GM18907 (cell line): ENCODE results near the gene CFAP57.

Experiments used
- ATAC-seq: cut with Tn5 transposase; IDR thresholded peaks from one replicate; pipeline ENCODE4 v1.9.1; 2021; ENCODE audit warnings: mild to moderate bottlenecking, moderate library complexity; ENCODE audit not compliant: unreplicated experiment

Gene CFAP57

GRCh38 chr1:43293896-43294760 is 122.0 kb downstream of the CFAP57 start:
- no peak for ATAC-seq

DNA sequence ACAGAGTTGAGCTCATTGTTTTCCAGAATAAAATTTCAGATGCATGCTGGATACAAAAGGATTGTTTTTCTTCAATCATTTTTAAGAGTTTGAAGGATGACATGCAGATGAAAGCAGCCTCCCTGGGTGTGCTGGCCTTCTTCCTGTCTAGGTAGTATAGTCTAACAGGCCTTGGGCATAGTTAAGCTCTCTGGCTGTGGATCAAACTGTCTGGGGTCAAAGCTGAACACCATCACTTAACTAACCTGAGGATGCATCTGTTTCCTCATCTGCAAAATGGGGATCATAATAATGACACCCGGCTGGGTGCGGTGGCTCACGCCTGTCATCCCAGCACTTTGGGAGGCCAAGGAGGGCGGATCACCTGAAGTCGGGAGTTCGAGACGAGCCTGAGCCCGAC is 122.6 kb downstream of the CFAP57 start:
- ATAC-seq, result no peak

- ATAC-seq, result no peak
Observed at GRCh38 chr1:43296207-43296606, 124.1 kb downstream of the CFAP57 start.

DNA sequence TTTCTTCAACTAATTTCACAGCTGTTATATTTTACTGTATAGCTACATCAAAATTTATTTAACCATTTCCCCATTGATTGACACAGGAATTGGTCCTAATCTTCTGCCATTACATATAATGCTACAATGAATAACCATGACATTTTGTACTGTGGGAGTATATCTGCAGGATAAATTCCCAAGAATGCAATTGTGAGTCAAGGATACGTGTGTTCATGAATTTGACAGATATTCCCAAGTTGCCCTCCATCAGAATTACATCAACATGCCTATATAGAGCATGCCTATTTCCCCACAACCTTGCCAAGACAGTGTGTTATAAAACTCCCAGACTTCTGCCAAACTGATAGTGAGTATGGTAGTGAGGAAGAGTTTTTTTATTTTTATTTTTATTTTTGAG is 125.9 kb downstream of the CFAP57 start:
- no peak for ATAC-seq

GRCh38 chr1:43299101-43299500 is 127.0 kb downstream of the CFAP57 start:
- no peak for ATAC-seq

DNA sequence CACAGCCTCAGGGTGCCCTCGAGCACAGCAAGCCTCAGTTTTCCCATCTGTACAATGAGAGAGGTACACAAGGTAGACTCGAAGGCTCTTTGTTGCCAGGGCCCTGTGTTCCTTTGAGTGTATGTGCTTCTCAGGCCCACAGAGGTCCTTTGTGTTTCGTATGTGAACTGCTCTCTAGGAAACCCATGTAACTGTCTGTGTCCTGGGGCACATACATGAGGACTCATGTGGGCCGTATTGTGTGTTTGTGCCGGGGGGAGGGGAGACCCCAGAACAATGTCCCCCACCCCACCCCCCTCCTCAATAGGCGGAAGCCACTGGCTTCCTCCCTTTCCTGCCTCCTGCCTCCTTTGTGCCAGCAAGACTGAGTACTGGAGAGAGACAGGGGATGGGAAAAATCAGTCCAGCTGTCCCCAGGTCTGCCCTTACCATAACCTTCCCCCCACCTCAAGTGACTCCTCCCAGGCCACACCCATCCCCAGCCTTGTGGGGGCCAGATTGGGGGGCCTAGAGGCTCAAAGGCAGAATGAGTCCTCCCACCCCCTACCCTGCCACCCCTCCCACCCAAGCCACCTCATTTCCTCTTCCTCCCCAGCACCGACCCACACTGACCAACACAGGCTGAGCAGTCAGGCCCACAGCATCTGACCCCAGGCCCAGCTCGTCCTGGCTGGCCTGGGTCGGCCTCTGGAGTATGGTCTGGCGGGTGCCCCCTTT is 128.4 kb downstream of the CFAP57 start, which contains the start of gene TIE1:
TIE1 (plus strand) TSS at position 605 of the 717 bp plus-strand sequence; CDS start at position 695, 90 bp downstream.
- ATAC-seq, result no peak

GRCh38 chr1:43302201-43302600 is 130.1 kb downstream of the CFAP57 start:
- no peak for ATAC-seq

DNA sequence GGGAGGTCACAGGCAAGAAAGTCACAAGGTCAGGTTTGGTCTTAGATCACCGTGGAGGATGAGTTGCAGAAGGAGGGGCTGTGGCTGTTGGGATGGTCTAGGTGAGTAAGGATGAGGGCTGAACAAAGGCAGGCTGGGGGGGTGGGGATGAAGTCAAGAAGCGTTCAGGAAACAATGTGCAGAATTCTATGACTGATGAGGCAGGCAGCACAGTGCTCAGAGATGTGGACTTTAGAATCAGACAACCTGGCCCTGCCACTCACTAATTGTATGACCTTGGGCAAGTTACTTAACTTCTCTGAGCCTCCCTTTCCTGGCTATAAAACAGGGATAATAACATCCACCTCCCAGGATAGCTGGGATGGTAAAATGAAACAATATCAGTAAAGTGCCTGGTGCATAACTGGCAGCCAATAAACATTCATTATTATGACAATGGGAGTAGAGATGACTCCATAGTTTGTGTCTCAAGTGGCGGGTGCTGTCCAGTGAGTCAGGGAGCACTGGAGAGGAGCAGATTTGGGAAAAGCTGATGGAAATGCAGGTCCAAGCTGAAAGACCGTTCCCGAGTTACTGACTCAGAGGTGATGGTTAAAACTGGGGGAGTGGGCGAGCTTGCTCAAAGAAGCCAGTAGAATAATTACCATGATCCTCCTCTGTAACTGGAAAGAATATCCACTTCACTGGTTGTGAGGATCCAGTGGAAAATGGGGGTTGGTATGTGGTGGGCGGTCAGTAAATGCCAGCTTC is 130.8 kb downstream of the CFAP57 start:
- ATAC-seq, result no peak

GRCh38 chr1:43303471-43304313 is 131.6 kb downstream of the CFAP57 start:
- ATAC-seq, result no peak
